Measurements from ENCODE around the gene RGS14. TPM values are rescaled to one million over a fixed set of nuclear protein-coding genes. Genes with fewer than 3 reads are reported as not detected.

The RGS14 gene
- total RNA-seq (2014; rRNA removed; shearing (Covaris generic)), result 72.9 and 91.8 TPM in 2 replicates

- in situ Hi-C loops (cut with HindIII; ENCODE audit: low sequenced_read_pairs), result no loop called here
- no peak for DNase-seq (ENCODE audit: low spot score)
These were observed at the start of gene RGS14 for GRCh38 chr5:177357459-177358351. Gene RGS14 (plus strand): TSS chr5:177357924. CDS start chr5:177358025, 101 bp downstream.

- in situ Hi-C loops (cut with HindIII; ENCODE audit: low sequenced_read_pairs), result no loop called here
- no peak for DNase-seq (ENCODE audit: low spot score)
These were observed 49.0 kb upstream of the RGS14 start for GRCh38 chr5:177308740-177309139.

- in situ Hi-C loops (cut with HindIII; ENCODE audit: low sequenced_read_pairs), result no loop called here
- peak; percentile 79 for DNase-seq (ENCODE audit: low spot score)
These were observed 48.2 kb upstream of the RGS14 start for GRCh38 chr5:177309351-177310191.

- DNase-seq (ENCODE audit: low spot score), result no peak
- in situ Hi-C loops (cut with HindIII; ENCODE audit: low sequenced_read_pairs), result no loop called here
These were observed 47.4 kb upstream of the RGS14 start for GRCh38 chr5:177310332-177310731.

GRCh38 chr5:177310757-177311391 lies 46.9 kb upstream of the RGS14 start:
- no peak for DNase-seq (ENCODE audit: low spot score)
- in situ Hi-C loops (cut with HindIII; ENCODE audit: low sequenced_read_pairs), result no loop called here

GRCh38 chr5:177311392-177311722 lies 46.4 kb upstream of the RGS14 start:
- in situ Hi-C loops (cut with HindIII; ENCODE audit: low sequenced_read_pairs), result no loop called here
- no peak for DNase-seq (ENCODE audit: low spot score)

- in situ Hi-C loops (cut with HindIII; ENCODE audit: low sequenced_read_pairs), result no loop called here
- DNase-seq (ENCODE audit: low spot score), result peak; percentile 94
These were observed 45.7 kb upstream of the RGS14 start, which contains the start of gene MXD3 for GRCh38 chr5:177311723-177312648. Gene MXD3 (minus strand): TSS chr5:177311898. CDS start chr5:177311830, 68 bp downstream.

GRCh38 chr5:177312649-177313181 lies 45.0 kb upstream of the RGS14 start:
- in situ Hi-C loops (cut with HindIII; ENCODE audit: low sequenced_read_pairs), result no loop called here
- no peak for DNase-seq (ENCODE audit: low spot score)

GRCh38 chr5:177313561-177314259 lies 44.0 kb upstream of the RGS14 start:
- no peak for DNase-seq (ENCODE audit: low spot score)
- in situ Hi-C loops (cut with HindIII; ENCODE audit: low sequenced_read_pairs), result no loop called here

- no peak for DNase-seq (ENCODE audit: low spot score)
- in situ Hi-C loops (cut with HindIII; ENCODE audit: low sequenced_read_pairs), result no loop called here
These were observed 43.1 kb upstream of the RGS14 start for GRCh38 chr5:177314376-177315342.

GRCh38 chr5:177315411-177315810 lies 42.3 kb upstream of the RGS14 start:
- DNase-seq (ENCODE audit: low spot score), result no peak
- in situ Hi-C loops (cut with HindIII; ENCODE audit: low sequenced_read_pairs), result no loop called here

GRCh38 chr5:177316005-177316404 lies 41.7 kb upstream of the RGS14 start:
- DNase-seq (ENCODE audit: low spot score), result no peak
- in situ Hi-C loops (cut with HindIII; ENCODE audit: low sequenced_read_pairs), result no loop called here

GRCh38 chr5:177317959-177318377 lies 39.8 kb upstream of the RGS14 start:
- peak; percentile 84 for DNase-seq (ENCODE audit: low spot score)
- in situ Hi-C loops (cut with HindIII; ENCODE audit: low sequenced_read_pairs), result no loop called here

- DNase-seq (ENCODE audit: low spot score), result no peak
- in situ Hi-C loops (cut with HindIII; ENCODE audit: low sequenced_read_pairs), result no loop called here
These were observed 37.7 kb upstream of the RGS14 start for GRCh38 chr5:177319913-177320588.

- no peak for DNase-seq (ENCODE audit: low spot score)
- in situ Hi-C loops (cut with HindIII; ENCODE audit: low sequenced_read_pairs), result no loop called here
These were observed 36.8 kb upstream of the RGS14 start for GRCh38 chr5:177320879-177321278.

- in situ Hi-C loops (cut with HindIII; ENCODE audit: low sequenced_read_pairs), result no loop called here
These were observed 31.8 kb upstream of the RGS14 start for GRCh38 chr5:177325868-177326381.

More at GRCh38 chr5:177325868-177326381, 31.8 kb upstream of the RGS14 start:
- no peak for DNase-seq (ENCODE audit: low spot score)
